ENCODE measurements around the gene SYNJ2.
"Not testable (repeated sequence)": the region's sequence is repeated elsewhere in the genome, so short reads cannot be mapped to it uniquely, and the experiment has no call there.

The SYNJ2 gene

DNA sequence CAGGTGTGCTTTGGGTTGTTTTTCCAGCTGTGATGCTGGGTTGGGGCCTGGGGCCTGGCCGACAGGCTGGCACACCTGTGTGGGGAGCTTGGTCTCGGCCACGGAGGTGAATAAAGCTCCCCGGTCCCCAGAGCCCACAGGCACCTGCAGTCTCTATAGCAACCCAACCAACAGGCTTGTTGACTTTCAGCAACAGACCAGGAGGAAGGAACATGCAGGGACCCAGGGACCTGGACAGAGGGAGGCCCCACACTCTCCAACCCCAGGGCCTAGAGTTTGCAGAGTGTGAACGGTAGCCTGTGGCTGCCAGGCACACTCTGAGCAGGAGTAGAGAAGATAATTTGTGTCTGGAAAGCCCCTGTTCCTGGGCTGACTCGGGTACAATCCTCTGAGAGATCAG is 14.6 kb upstream of the SYNJ2 start:
- FAIRE-seq (no peak), DNase-seq (ENCODE audit: insufficient read length, low spot score) (no peak)
- no peak for TF ChIP-seq POLR2A (IDR thresholded peaks at IDR 0.05; ENCODE audit: low read depth, low read length)
- no peak for TF ChIP-seq SPI1 (IDR thresholded peaks at IDR 0.05; ENCODE audit: low read depth, low read length)
- no peak for TF ChIP-seq POLR2AphosphoS5 (IDR thresholded peaks at IDR 0.05; ENCODE audit: low read depth, low read length)
- no peak for TF ChIP-seq POU2F2 (IDR thresholded peaks at IDR 0.05; ENCODE audit: low read depth, low read length)
- no peak for TF ChIP-seq PAX5 (IDR thresholded peaks at IDR 0.05; ENCODE audit: insufficient read depth, low read length, severe bottlenecking)
- no peak for TF ChIP-seq TAF1 (IDR thresholded peaks at IDR 0.05; ENCODE audit: low read depth, low read length)

DNA sequence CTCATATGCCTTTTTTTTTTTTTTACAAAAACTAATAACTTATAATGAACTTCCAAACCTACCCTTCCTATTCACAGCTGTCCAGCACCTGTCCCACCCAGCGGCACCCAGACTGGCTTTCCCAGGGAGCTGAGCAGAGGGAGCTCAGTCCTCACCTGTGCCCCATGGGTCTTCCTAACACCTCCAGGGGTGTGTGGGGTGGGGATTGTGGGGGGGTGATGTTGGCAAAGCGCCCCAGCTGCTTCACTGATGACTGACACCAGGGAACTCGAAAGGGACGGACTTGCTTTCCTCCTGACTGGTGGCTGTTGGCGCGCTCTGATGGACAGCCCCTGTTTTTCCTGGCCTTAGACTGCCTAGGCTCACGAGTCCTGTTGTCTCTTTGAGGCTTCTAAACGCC is 14.2 kb upstream of the SYNJ2 start:
- TF ChIP-seq PAX5 (IDR thresholded peaks at IDR 0.05; ENCODE audit: insufficient read depth, low read length, severe bottlenecking) = no peak
- TF ChIP-seq POU2F2 (IDR thresholded peaks at IDR 0.05; ENCODE audit: low read depth, low read length) = no peak
- no peak for TF ChIP-seq TAF1 (IDR thresholded peaks at IDR 0.05; ENCODE audit: low read depth, low read length)
- TF ChIP-seq POLR2AphosphoS5 (IDR thresholded peaks at IDR 0.05; ENCODE audit: low read depth, low read length) = no peak
- no peak for TF ChIP-seq POLR2A (IDR thresholded peaks at IDR 0.05; ENCODE audit: low read depth, low read length)
- no peak for TF ChIP-seq SPI1 (IDR thresholded peaks at IDR 0.05; ENCODE audit: low read depth, low read length)
- FAIRE-seq = no peak
- no peak for DNase-seq (ENCODE audit: insufficient read length, low spot score)

DNA sequence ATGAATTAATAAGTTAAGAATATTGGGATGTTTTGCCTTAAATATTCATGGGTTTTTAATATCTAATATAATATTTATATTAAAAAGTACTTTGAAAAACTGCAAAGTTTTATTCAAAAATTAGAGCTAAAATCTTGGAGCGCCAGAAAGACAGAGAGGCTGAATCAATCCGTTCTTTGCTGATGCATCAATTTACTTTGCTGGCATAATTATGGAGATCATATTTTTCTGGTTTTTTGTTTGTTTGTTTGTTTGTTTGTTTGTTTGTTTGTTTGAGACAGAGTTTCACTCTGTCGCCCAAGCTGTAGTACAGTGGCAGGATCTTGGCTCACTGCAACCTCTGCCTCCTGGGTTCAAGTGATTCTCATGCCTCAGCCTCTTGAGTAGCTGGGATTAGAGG is 9.5 kb upstream of the SYNJ2 start:
- not testable (repeated sequence) for FAIRE-seq; DNase-seq (ENCODE audit: insufficient read length, low spot score)

DNA sequence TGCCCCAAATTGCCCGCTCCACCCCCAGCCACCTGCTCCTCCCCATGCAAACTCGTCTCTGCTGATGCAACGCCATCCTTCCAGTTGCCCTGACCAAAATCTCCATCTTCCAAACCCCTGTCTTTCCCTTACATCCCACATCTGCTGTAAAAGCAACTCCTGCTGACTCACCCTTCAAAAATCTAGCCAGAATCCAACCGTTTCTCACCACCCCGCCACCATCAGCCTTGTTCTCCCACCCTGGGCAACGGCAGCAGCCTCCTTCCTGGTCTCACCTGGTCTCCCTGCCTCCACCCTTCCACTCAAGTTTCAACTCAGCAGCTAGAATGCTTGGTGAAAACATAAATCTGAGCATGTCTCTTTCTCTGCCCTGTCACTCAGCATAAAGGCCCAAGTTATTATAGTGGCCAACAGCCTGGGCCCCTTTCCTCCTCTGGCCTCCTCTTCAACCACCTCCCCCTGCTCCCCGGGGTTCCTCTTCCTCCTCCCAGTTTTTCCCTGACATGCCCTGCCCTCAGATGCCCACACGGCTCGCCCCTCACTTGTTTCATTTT is 7.2 kb upstream of the SYNJ2 start:
- DNase-seq (ENCODE audit: insufficient read length, low spot score) (no peak), FAIRE-seq (no peak)
- no peak for TF ChIP-seq POLR2A (IDR thresholded peaks at IDR 0.05; ENCODE audit: low read depth, low read length)
- TF ChIP-seq TAF1 (IDR thresholded peaks at IDR 0.05; ENCODE audit: low read depth, low read length) = no peak
- no peak for TF ChIP-seq SPI1 (IDR thresholded peaks at IDR 0.05; ENCODE audit: low read depth, low read length)
- TF ChIP-seq POU2F2 (IDR thresholded peaks at IDR 0.05; ENCODE audit: low read depth, low read length) = no peak
- no peak for TF ChIP-seq PAX5 (IDR thresholded peaks at IDR 0.05; ENCODE audit: insufficient read depth, low read length, severe bottlenecking)
- no peak for TF ChIP-seq POLR2AphosphoS5 (IDR thresholded peaks at IDR 0.05; ENCODE audit: low read depth, low read length)

DNA sequence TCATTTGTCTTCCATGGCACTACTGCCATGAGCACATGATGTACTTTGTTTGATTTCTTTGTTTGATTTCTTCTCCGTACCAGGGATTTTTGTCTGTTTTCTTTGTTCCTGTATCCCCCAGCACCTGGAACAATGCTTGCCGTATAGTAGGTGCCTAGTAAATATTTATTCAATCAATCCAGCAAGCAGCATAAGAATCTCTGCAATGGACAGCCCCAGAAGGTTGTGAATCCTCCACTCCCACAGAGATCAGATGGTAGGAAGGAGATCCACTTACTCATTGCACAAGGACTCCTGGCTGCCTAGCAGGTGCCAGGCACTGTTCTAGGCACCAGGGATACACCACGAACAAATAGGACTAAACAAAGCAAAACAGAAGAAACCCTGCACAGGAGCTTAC is 6.7 kb upstream of the SYNJ2 start:
- no peak for FAIRE-seq
- TF ChIP-seq POLR2A (IDR thresholded peaks at IDR 0.05; ENCODE audit: low read depth, low read length) (no peak), TAF1 (IDR thresholded peaks at IDR 0.05; ENCODE audit: low read depth, low read length) (no peak), PAX5 (IDR thresholded peaks at IDR 0.05; ENCODE audit: insufficient read depth, low read length, severe bottlenecking) (no peak), SPI1 (IDR thresholded peaks at IDR 0.05; ENCODE audit: low read depth, low read length) (no peak), POU2F2 (IDR thresholded peaks at IDR 0.05; ENCODE audit: low read depth, low read length) (no peak), POLR2AphosphoS5 (IDR thresholded peaks at IDR 0.05; ENCODE audit: low read depth, low read length) (no peak)
- DNase-seq (ENCODE audit: insufficient read length, low spot score) = no peak

DNA sequence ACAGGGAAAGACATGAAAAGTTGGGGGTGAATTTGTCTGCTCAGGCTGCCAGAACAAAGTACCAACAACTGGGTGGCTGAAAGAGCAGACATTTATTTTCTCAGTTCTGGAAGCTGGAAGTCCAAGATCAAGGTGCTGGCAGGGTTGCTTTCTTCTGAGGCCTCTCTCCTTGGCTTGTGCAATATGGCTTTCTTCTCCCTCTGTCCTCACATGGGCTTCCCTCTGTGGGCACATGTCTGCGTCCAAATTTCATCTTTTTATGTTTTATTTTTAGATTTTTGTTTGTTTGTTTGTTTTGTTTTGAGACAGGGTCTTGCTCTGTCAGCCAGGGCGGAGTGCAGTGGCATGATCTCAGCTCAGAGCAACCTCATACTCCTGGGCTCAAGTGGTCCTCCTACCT is 6.2 kb upstream of the SYNJ2 start:
- TF ChIP-seq POLR2A (IDR thresholded peaks at IDR 0.05; ENCODE audit: low read depth, low read length) (no peak), POLR2AphosphoS5 (IDR thresholded peaks at IDR 0.05; ENCODE audit: low read depth, low read length) (no peak), POU2F2 (IDR thresholded peaks at IDR 0.05; ENCODE audit: low read depth, low read length) (no peak), TAF1 (IDR thresholded peaks at IDR 0.05; ENCODE audit: low read depth, low read length) (no peak), PAX5 (IDR thresholded peaks at IDR 0.05; ENCODE audit: insufficient read depth, low read length, severe bottlenecking) (no peak), SPI1 (IDR thresholded peaks at IDR 0.05; ENCODE audit: low read depth, low read length) (no peak)
- FAIRE-seq (no peak), DNase-seq (ENCODE audit: insufficient read length, low spot score) (no peak)

DNA sequence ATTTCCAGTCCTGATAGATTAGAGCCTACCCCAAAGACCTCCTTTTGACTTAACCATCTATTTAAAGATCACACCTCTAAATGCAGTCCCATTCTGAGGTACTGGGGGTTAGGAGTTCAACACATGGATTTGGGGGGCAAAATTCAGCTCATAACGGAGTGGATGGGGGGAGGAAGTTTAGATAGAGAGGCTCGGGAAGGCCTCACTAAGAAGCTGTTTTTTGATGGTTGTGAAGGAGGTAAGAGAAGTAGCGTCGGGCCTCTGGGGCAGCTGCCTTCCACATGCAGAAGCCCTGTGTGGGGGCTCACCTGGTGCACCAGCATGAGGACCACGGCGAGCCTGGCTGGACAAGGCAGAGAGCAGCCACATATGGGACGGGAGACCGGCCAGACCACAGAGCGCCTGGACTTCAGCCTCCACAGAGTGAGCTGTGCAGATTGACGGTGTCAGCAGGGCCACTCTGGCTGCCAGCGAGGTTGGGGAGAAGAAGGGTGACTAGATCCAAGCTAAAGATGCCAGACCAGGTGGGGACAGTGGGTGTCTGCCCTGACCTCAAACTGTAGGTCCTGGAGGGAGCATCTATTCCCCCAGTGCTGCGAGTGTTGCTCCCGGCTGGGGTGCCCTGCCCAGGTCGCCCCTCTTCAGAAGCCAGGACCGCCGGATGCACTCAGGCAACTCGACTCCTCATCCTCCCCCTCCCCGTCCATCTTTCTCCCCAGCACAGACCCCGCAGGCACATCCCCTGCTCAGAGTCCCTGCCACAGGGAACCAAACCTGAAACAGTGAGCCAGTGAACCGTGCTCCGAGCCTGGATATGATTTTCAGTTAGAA is 5.1 kb upstream of the SYNJ2 start:
- FAIRE-seq (no peak), DNase-seq (ENCODE audit: insufficient read length, low spot score) (no peak)
- TF ChIP-seq POLR2AphosphoS5 (IDR thresholded peaks at IDR 0.05; ENCODE audit: low read depth, low read length) = no peak
- no peak for TF ChIP-seq TAF1 (IDR thresholded peaks at IDR 0.05; ENCODE audit: low read depth, low read length)
- TF ChIP-seq POLR2A (IDR thresholded peaks at IDR 0.05; ENCODE audit: low read depth, low read length) = no peak
- TF ChIP-seq POU2F2 (IDR thresholded peaks at IDR 0.05; ENCODE audit: low read depth, low read length) = no peak
- no peak for TF ChIP-seq SPI1 (IDR thresholded peaks at IDR 0.05; ENCODE audit: low read depth, low read length)
- TF ChIP-seq PAX5 (IDR thresholded peaks at IDR 0.05; ENCODE audit: insufficient read depth, low read length, severe bottlenecking) = no peak

DNA sequence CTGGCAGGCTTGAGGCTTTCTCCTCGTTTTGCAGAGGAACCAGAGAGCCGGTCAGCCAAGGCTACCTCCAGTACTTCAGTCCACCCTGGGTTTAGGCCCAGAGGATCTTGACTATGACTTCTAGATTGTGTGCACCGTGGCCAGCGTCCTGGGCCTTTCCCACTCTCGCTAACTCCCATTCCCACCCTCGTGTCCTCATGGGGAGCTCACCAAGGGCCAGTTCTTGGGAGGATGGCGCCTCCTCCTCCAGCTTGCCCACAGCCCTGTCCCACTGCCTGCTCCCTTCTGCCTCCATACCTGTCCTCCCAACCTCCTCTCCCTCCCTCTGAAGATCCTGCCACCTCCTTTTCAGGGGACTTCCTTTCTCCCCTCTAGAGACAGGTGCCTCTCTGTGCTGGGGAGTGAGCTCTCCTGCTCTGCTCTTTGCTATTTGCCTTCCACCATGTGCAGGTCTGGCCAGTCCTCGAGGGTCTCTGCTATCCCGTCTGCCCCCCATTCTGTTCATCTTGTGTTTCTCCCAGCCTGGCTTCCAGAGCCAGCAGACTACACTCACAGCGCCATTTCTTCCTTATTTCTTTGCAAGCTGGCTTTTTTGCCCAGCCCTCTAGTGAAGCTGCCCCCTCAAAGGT is 4.4 kb upstream of the SYNJ2 start:
- no peak for DNase-seq (ENCODE audit: insufficient read length, low spot score)
- no peak for TF ChIP-seq TAF1 (IDR thresholded peaks at IDR 0.05; ENCODE audit: low read depth, low read length)
- no peak for TF ChIP-seq PAX5 (IDR thresholded peaks at IDR 0.05; ENCODE audit: insufficient read depth, low read length, severe bottlenecking)
- FAIRE-seq = no peak

DNA sequence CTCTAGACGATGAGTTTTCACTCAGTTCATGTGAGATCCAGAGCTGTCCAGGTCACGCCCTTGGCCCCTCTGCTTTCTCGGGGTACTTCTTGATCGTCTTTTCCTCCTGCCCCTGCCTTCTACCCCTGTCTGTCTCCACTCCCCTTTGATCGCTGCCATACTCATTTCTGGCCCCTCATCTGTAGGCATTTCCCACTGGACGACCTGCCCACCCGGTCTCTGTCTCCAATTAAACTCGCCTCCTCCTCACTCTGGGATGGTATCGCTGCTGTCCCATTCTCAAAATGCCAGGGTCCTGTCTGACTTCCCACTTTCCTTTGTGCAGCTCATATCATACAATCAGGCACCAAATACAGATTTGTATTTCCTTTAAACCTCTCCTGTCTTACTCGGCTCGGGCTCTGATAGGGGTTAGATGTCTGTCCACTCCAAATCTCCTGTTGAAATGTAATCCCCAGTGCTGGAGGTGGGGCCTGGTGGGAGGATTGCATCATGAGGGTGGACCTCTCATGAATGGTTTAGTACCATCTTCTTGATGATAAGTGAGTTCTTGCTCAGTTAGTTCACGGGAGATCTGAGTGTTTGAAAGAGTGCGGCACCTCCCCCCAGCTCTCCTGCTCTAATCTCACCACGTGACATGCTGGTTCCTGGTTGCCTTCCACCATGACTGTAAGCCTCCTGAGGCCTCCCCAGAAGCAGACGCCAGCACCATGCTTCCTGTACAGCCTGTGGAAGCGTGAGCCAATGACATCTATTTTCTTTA is 3.5 kb upstream of the SYNJ2 start:
- DNase-seq (ENCODE audit: insufficient read length, low spot score) (no peak), FAIRE-seq (no peak)
- TF ChIP-seq POLR2A (IDR thresholded peaks at IDR 0.05; ENCODE audit: low read depth, low read length) (no peak), TAF1 (IDR thresholded peaks at IDR 0.05; ENCODE audit: low read depth, low read length) (no peak), PAX5 (IDR thresholded peaks at IDR 0.05; ENCODE audit: insufficient read depth, low read length, severe bottlenecking) (no peak), POU2F2 (IDR thresholded peaks at IDR 0.05; ENCODE audit: low read depth, low read length) (no peak), POLR2AphosphoS5 (IDR thresholded peaks at IDR 0.05; ENCODE audit: low read depth, low read length) (no peak), SPI1 (IDR thresholded peaks at IDR 0.05; ENCODE audit: low read depth, low read length) (no peak)

Data from GM12891 (cell line).